Neural progenitor cell (in vitro differentiated cells): ENCODE measurements around the gene ISX. TPM values are rescaled to one million over a fixed set of nuclear protein-coding genes. Genes with fewer than 3 reads are reported as not detected.
A peak's percentile ranks its signal among the peaks of the same experiment; 100 is the strongest.

Source experiments
- DNase-seq: peaks from one replicate; pipeline ENCODE4 v3.0.0-alpha.2; 2016; ENCODE audit warnings: low spot score
- H2AFZ ChIP-seq: fragments of 200-600 bp; sonication (generic); replicated peaks from 2 replicates; pipeline ENCODE4 v1.6.1; 2016; ENCODE audit warnings: antibody characterized with exemption
- H3F3A ChIP-seq: fragments of 200-600 bp; sonication (generic); 2 replicates; pipeline ENCODE4 v1.6.1; 2016; ENCODE audit warnings: antibody characterized with exemption, low read depth
- H3K27ac ChIP-seq: fragments of 200-600 bp; sonication (generic); 2 replicates; pipeline ENCODE4 v1.5.1; 2016; ENCODE audit warnings: mild to moderate bottlenecking
- H3K27me3 ChIP-seq: fragments of 200-600 bp; sonication (generic); 2 replicates; pipeline ENCODE4 v1.6.1; 2016; ENCODE audit warnings: mild to moderate bottlenecking, moderate library complexity
- H3K36me3 ChIP-seq: fragments of 200-600 bp; sonication (generic); 2 replicates; pipeline ENCODE4 v1.5.1; 2016
- H3K4me1 ChIP-seq: fragments of 200-600 bp; sonication (generic); 2 replicates; pipeline ENCODE4 v1.6.1; 2016; ENCODE audit warnings: mixed run types
- H3K4me2 ChIP-seq: fragments of 200-600 bp; sonication (generic); 2 replicates; pipeline ENCODE4 v1.6.1; 2016
- H3K4me3 ChIP-seq: fragments of 200-600 bp; sonication (generic); 2 replicates; pipeline ENCODE4 v1.5.1; 2016
- H3K79me2 ChIP-seq: fragments of 200-600 bp; sonication (generic); 2 replicates; pipeline ENCODE4 v1.6.1; 2016; ENCODE audit warnings: low read depth
- H3K9ac ChIP-seq: fragments of 200-600 bp; sonication (generic); 2 replicates; pipeline ENCODE4 v1.6.1; 2016
- H3K9me3 ChIP-seq: fragments of 200-600 bp; sonication (generic); 2 replicates; pipeline ENCODE4 v1.5.1; 2016; ENCODE audit warnings: low read depth
- H4K20me1 ChIP-seq: fragments of 200-600 bp; sonication (generic); 2 replicates; pipeline ENCODE4 v1.6.1; 2016; ENCODE audit warnings: low read depth
- H3K27ac Mint-ChIP-seq: 3 replicates; pipeline ENCODE4 v1.8.0; 2021; ENCODE audit warnings: mixed read lengths
- H3K27me3 Mint-ChIP-seq: 2 replicates; pipeline ENCODE4 v1.8.0; 2022; ENCODE audit warnings: low read depth, mild to moderate bottlenecking, inconsistent platforms, moderate library complexity, mixed read lengths; ENCODE audit not compliant: insufficient read depth
- H3K36me3 Mint-ChIP-seq: 3 replicates; pipeline ENCODE4 v1.8.0; 2021; ENCODE audit warnings: mixed read lengths
- H3K4me1 Mint-ChIP-seq: 3 replicates; pipeline ENCODE4 v1.8.0; 2021; ENCODE audit warnings: mixed read lengths
- H3K4me3 Mint-ChIP-seq: 3 replicates; pipeline ENCODE4 v1.8.0; 2021; ENCODE audit warnings: mild to moderate bottlenecking, moderate library complexity, mixed read lengths
- H3K9me3 Mint-ChIP-seq: 3 replicates; pipeline ENCODE4 v1.8.0; 2020; ENCODE audit warnings: mixed read lengths
- CTCF ChIP-seq: fragments of 200-600 bp; sonication (generic); IDR thresholded peaks from 2 replicates; pipeline ENCODE4 v1.5.1; 2017; ENCODE audit warnings: antibody characterized with exemption, mild to moderate bottlenecking
- EZH2 ChIP-seq: fragments of 200-600 bp; sonication (generic); IDR thresholded peaks from 2 replicates; pipeline ENCODE4 v1.6.1; 2017; ENCODE audit warnings: antibody characterized with exemption, mild to moderate bottlenecking, moderate library complexity
- EZH2phosphoT487 ChIP-seq: fragments of 200-600 bp; sonication (generic); IDR thresholded peaks from 2 replicates; pipeline ENCODE4 v1.6.1; 2017; ENCODE audit warnings: antibody characterized with exemption
- total RNA-seq: library from RNA; depleted of rRNA; stranded (reverse); fragments of >200 nt; gene quantifications from 2 replicates; pipeline ENCODE4 v1.2.3, GENCODE V29; 2015; ENCODE audit warnings: low replicate concordance

Gene ISX
- total RNA-seq, 1 donor from 2014 or later: not detected

DNA sequence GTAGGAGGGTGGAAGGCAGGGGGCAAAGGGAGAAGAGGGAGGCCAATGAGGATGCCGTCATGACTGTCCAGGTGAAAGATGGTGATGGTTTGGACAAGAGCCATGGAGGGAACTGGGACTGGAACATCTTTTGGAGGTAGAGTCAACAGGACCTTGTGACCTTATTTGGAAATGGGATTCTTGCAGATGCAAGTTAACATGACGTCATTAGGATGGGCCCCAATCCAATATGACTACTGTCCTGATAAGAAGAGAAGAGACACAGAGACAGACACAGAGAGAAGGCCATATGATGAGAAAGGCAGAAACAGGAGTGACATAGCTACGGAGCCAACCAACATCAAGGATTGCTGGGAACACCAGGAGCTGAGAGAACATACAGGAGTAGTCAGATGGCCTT lies 31.0 kb upstream of the ISX start:
- H3K9me3 ChIP-seq: no peaks in the 10 kb centered on the region
- no peak overlapping the region for H3K27ac Mint-ChIP-seq
- H2AFZ ChIP-seq: no peak overlapping the region
- no peaks in the 10 kb centered on the region for H4K20me1 ChIP-seq
- H3K36me3 Mint-ChIP-seq: no peaks in the 10 kb centered on the region
- no peaks in the 10 kb centered on the region for H3K9me3 Mint-ChIP-seq
- no peaks in the 10 kb centered on the region for H3K27me3 Mint-ChIP-seq
- no peaks in the 10 kb centered on the region for H3K79me2 ChIP-seq
- H3K27me3 ChIP-seq: no peaks in the 10 kb centered on the region
- no peaks in the 10 kb centered on the region for H3F3A ChIP-seq
- H3K36me3 ChIP-seq: no peaks in the 10 kb centered on the region
- H3K4me3 ChIP-seq: no peak overlapping the region
- TF ChIP-seq EZH2phosphoT487 (no peak), EZH2 (no peak), CTCF (no peak)
- H3K4me2 ChIP-seq: no peak overlapping the region
- no peaks in the 10 kb centered on the region for H3K4me1 ChIP-seq
- H3K9ac ChIP-seq: no peak overlapping the region
- no peaks in the 10 kb centered on the region for H3K4me1 Mint-ChIP-seq
- no peak for DNase-seq
- no peak overlapping the region for H3K27ac ChIP-seq
- H3K4me3 Mint-ChIP-seq: no peak overlapping the region

- H3K4me2 ChIP-seq: no peak overlapping the region
- TF ChIP-seq EZH2phosphoT487 (no peak), EZH2 (no peak), CTCF (peak; percentile 60)
- Mint-ChIP-seq H3K36me3 (no peaks in the 10 kb centered on the region), H3K9me3 (no peaks in the 10 kb centered on the region), H3K27ac (no peak overlapping the region), H3K4me1 (no peaks in the 10 kb centered on the region), H3K27me3 (no peaks in the 10 kb centered on the region), H3K4me3 (no peak overlapping the region)
- no peaks in the 10 kb centered on the region for H3K9me3 ChIP-seq
- H3K9ac ChIP-seq: no peak overlapping the region
- no peaks in the 10 kb centered on the region for H3K36me3 ChIP-seq
- DNase-seq: peak; percentile 65
- no peak overlapping the region for H2AFZ ChIP-seq
- H3F3A ChIP-seq: no peaks in the 10 kb centered on the region
- no peak overlapping the region for H3K4me3 ChIP-seq
- H3K4me1 ChIP-seq: no peaks in the 10 kb centered on the region
- no peaks in the 10 kb centered on the region for H4K20me1 ChIP-seq
- H3K27me3 ChIP-seq: no peaks in the 10 kb centered on the region
- H3K79me2 ChIP-seq: no peaks in the 10 kb centered on the region
- H3K27ac ChIP-seq: no peak overlapping the region
Observed at GRCh38 chr22:35037089-35037488, 28.9 kb upstream of the ISX start.

GRCh38 chr22:35039625-35040024 lies 26.3 kb upstream of the ISX start:
- no peak overlapping the region for H3K9ac ChIP-seq
- Mint-ChIP-seq H3K27me3 (peaks cover 4% of the 10 kb centered on the region), H3K27ac (no peak overlapping the region), H3K4me1 (no peaks in the 10 kb centered on the region), H3K4me3 (no peak overlapping the region), H3K36me3 (no peaks in the 10 kb centered on the region), H3K9me3 (no peaks in the 10 kb centered on the region)
- no peaks in the 10 kb centered on the region for H3K36me3 ChIP-seq
- DNase-seq: no peak
- H3K9me3 ChIP-seq: no peaks in the 10 kb centered on the region
- no peak overlapping the region for H3K27ac ChIP-seq
- no peaks in the 10 kb centered on the region for H3K4me1 ChIP-seq
- no peak overlapping the region for H2AFZ ChIP-seq
- H3K4me2 ChIP-seq: no peak overlapping the region
- no peaks in the 10 kb centered on the region for H3K79me2 ChIP-seq
- no peaks in the 10 kb centered on the region for H3F3A ChIP-seq
- H3K27me3 ChIP-seq: no peaks in the 10 kb centered on the region
- no peaks in the 10 kb centered on the region for H4K20me1 ChIP-seq
- TF ChIP-seq CTCF: no peak
- no peak overlapping the region for H3K4me3 ChIP-seq
